ENCODE data around the gene ADCY3.

ADCY3 gene

DNA sequence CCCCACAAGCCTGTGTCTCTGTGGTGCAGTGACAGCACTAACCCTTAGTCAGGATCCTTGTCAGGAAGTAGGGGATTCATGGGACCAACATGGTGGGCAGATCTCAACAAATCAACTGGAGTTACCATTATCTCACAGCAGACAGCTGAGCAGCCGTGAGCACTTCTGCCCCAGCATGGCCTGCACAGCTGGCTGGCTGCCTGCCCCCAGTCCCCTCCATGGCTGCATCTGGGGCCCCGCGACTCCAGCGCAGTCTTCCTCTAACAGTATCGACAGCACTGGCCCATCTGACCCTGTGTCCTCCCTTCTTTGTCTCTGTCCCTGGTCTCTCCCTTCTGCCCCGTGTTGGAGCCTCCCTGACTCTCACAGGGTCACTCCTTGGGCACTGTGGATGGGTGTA is 4.7 kb upstream of the ADCY3 start:
- no peak for DNase-seq

- DNase-seq = no peak
These were observed 4.2 kb upstream of the ADCY3 start for GRCh38 chr2:24924266-24924665.

- DNase-seq = no peak
These were observed 3.1 kb upstream of the ADCY3 start for GRCh38 chr2:24923106-24923505.

DNA sequence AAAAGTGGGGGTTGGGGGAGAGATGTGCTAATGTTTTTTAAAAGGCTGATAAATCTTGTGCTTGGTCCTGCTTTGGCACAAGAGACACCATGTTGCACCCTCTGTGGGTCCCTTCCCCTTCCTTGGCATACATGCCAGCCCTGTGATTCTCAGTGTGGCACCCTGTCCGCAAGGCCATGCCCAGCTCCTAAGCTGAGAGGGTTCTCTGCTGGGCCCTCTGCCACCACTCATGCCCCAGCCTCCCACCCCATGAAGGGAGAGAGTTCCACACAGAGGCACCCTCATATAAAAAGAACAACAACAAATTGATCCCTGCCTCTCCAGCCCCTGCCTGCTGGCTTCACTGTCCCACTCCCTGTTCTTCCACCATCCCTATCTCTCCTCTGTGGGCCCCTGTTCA is 2.5 kb upstream of the ADCY3 start:
- DNase-seq = no peak

DNA sequence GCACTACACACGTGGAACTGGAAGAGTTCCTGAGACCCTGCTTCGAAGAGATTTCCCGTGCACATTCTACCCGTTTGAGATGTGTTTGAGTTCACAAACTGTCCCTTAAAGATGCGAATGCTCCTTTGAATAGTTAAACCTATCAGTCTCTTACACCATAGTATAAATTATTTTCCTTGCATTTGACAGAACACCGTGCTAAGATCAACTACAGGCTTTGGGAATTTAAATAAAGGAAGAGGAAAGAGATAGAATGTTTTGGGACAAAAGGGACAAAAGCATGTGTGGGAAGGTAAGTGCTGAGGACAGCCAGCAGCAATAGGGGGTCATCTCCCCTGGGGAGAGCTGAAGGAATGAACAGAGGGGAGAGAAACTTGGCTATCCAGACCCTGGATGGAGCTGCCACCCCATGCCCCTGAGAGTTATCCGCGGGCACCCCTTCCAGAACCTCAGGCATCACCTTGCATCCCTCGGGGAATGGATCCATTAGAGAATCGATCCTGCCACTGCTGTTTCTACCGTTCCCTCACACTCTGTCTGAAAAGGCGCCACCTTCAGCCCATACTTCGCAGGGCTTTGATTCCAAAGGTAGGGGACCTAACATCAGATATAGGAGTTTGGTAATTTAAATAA is 888 bp upstream of the ADCY3 start:
- DNase-seq = no peak

GRCh38 chr2:24919506-24920097 is 435 bp downstream of the ADCY3 start:
- DNase-seq = no peak

DNA sequence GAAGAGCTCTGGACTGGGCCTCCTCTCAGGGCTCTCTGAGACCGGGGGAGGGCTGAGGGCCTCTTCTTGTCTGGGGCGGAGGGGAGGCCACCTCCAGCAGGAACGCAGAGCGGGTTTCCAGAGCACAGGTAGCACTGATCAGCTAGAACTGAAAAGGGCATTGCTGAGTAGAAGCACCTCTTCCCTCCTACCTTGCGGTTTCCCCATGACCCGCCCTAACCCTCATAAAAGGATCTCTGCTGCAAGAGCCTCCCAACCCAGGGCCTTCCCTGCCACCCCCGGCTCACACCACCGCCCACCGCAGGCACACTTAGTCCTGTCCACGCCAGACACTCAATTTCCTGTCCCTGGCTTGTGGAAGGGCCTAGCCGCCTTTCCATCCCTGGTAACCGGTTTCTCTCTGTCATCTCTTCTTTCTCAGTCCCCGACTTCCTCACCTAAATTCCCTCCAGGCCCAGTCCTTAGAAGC is 966 bp downstream of the ADCY3 start:
- no peak for DNase-seq

- no peak for DNase-seq
These were observed 1.6 kb downstream of the ADCY3 start for GRCh38 chr2:24918326-24919036.

- DNase-seq = no peak
These were observed 2.2 kb downstream of the ADCY3 start for GRCh38 chr2:24917731-24918325.

GRCh38 chr2:24917086-24917485 is 3.0 kb downstream of the ADCY3 start:
- DNase-seq = peak; percentile 79

GRCh38 chr2:24915796-24916195 is 4.2 kb downstream of the ADCY3 start:
- no peak for DNase-seq

GRCh38 chr2:24915175-24915574 is 4.9 kb downstream of the ADCY3 start:
- DNase-seq = no peak

- DNase-seq = no peak
These were observed 5.3 kb downstream of the ADCY3 start for GRCh38 chr2:24914713-24915112.

DNA sequence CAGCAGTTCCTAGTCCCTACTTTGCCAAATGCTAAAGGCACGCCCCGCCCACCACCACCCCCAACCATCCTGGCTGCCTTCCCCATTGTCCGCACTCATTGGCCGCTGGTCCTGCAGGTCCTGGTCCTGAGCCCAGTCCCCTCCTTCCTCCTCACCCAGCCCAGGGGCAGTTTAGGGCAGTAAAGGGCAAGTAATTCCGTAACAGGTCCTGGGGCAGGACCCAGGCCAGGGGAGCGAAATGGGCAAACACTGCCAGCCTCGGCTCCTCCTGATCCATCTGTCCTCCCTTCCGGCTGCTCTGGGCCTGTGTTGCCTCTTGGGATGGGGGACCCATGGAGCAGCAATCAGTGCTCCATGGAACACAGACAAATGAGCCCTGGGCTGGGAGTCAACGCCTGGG is 6.1 kb downstream of the ADCY3 start:
- DNase-seq = no peak

- DNase-seq = no peak
These were observed 7.1 kb downstream of the ADCY3 start for GRCh38 chr2:24912986-24913385.

DNA sequence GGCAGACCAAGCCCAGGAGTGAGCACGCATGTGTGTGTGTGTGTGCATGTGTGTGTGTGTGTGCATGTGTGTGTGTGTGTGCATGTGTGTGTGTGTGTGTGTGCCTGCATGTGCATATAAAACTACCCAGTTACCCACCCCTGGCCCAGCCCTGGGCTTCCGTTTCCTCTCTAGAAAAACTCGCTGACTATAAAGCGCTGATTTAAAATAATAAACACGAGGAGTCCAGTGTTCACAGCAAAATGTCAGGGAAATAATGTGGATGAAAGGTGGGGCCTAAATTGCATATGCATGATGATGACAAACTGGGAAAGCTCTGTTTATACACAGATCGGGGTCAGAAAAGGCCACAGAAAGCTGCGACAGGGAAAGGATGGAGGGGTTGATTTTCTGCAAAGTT is 7.5 kb downstream of the ADCY3 start:
- no peak for DNase-seq

DNA sequence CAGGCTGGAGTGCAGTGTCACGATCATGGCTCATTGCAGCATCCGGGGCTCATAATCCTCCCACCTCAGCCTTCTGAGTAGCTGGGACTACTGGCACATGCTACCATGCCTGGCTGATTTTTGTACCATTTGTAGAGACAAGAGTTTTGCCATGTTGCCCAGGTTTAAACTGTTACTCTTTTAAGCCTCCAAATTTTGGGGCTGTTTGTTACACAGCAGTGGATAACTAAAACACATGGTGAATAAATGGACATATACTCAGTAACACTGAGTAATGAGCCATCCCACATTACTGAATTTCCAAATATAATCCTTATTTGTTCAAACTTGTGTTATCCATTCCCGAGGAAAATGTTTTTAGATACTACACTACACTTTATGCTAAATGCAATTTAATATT is 9.8 kb downstream of the ADCY3 start:
- no peak for DNase-seq

DNA sequence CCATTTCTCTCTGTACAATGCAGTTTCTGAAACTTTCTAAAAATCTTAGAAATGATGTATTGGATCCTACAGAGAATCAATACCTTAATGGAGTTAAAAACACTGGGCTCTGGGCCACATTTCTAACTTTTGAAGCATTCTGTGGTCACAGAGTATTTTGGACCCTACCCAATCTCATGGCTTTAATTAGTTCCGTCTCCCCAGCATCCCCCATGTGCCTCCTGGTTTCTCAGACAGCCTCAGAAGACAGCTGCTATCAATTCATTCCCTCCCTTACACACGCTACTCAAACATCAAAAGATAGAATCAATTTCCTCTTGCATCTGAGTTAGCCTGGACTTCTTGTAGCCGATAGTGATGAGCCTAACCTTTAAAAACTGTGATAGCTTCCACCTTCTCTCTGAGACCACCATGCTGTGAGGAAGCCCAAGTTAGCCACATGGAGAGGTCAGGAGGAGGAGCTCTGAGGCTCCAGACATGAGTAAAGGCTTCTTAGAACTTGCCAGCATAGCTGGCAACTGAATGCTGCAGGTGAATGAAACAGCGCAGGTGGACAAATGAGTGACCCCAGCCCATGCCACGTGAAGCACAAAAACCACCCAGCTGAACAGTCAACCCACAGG is 10.4 kb downstream of the ADCY3 start:
- no peak for DNase-seq

- no peak for DNase-seq
These were observed 11.6 kb downstream of the ADCY3 start for GRCh38 chr2:24908461-24908901.

DNA sequence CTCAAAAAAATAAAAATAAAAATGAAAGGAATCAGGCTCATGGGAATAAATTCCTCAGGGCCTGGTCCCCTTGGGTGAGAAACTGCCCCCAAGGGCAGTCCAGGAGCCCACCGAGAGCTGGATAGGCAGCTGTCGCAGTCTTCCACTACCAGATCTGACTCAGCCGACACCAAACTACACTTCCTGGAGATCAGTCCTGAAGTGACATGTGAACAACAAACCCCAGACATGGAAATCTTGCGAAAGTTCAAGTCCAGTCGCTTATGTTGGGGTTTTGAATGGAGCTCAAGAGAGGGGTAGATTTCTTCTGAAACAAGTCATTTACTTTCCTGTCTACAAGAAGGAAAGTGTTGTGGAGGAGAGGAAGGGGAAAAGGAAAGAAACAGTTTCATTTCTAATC is 12.9 kb downstream of the ADCY3 start:
- peak; percentile 84 for DNase-seq

GRCh38 chr2:24906466-24906865 is 13.6 kb downstream of the ADCY3 start:
- no peak for DNase-seq

DNA sequence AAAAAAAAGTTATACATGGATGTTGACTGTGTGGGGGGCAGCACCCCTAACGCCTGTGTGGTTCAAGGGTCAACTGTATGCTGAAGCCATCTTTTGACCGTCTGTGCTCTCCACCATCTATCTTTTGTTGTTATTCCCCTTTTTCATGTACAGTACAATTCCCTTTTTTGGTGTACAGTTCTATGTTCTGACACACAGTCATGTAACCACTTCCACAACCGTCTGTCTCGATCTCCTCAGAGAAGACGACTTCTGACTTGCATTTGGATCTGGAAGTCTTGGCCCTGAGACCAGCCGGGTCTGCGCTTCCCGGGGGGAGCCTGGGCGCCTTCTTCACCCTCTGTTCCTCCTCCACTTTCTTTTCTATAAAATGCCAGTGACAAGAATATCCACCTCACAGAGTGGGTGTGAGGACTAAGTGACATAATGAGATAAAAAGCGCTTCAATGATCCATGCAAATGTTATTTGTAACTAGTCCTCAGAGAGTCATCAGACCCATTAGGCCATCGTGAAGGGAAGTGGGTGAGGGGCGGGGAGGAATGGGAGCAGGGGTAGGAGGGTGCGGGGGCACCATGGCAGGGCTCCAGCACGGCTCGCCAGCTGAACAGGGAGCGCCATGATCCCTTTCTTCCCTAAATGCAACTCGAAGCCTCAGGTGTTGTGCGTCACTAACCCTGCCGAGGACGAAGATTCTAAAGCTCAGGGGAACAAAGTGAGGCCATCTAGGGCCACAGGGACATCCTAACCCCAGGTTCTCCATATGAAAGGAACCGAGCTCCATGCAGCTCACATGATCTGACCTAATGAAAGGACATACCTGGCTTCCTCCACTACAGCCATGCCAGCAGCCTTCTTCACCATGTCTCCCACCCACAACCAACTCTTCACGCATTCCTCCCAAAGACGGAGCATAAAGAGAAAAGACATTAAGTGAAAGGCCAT is 16.6 kb downstream of the ADCY3 start:
- peak; percentile 74 for DNase-seq

Measured in MV-4-11 (cell line).